ENCODE measurements around the gene IL1RN.

DNA sequence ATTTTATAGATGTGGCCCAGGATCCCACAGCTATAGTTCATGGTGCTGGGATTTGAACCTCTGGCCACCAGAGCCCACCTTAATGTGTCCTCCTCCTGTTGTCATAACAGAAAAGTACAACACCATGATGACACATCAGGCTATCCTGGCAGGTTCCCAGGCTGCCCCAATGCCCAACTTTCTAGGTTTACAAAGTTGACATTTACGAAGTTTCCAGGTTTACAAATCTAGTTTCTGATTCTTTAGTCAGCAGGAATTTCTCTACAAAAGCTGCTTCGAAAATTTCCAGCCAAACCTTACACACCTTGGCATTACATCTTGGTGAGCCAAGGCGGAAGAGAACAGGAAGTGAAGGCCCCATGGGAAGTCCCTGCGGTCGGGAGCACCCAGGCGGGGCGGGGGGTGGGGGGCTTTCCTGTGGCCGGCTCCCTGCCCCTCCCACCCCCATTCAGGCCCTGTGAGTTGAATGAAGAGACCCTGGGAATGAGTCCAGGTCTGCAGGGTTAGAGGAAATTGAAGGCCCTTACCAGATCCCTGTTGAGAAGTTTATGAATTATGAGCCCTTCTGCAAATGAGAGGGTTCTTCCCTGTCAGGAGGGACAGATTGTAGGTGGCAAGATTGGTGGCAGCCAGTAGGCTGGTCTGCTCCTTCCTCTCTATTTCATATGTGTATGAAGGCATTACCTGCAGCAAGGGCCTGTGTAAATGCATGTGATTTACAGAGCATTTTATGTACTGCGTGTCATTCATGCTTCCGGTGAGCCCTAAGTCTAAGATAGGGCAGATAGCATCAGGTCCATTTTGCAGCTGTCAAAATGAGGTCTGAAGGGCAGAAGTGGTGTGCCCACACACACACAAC is 11.1 kb upstream of the IL1RN start:
- TF ChIP-seq, protein P1, sequence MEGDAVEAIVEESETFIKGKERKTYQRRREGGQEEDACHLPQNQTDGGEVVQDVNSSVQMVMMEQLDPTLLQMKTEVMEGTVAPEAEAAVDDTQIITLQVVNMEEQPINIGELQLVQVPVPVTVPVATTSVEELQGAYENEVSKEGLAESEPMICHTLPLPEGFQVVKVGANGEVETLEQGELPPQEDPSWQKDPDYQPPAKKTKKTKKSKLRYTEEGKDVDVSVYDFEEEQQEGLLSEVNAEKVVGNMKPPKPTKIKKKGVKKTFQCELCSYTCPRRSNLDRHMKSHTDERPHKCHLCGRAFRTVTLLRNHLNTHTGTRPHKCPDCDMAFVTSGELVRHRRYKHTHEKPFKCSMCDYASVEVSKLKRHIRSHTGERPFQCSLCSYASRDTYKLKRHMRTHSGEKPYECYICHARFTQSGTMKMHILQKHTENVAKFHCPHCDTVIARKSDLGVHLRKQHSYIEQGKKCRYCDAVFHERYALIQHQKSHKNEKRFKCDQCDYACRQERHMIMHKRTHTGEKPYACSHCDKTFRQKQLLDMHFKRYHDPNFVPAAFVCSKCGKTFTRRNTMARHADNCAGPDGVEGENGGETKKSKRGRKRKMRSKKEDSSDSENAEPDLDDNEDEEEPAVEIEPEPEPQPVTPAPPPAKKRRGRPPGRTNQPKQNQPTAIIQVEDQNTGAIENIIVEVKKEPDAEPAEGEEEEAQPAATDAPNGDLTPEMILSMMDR (IDR thresholded peaks at IDR 0.05): no peak
- TF ChIP-seq POLR2A (IDR thresholded peaks at IDR 0.05): no peak

All from thyroid gland (tissue), 4 donors.